Transverse colon (tissue), 4 donors: ENCODE results near the gene ZNF385D. TPM values are rescaled to one million over a fixed set of nuclear protein-coding genes. Genes with fewer than 3 reads are reported as not detected.

Experiments used
- DNase-seq: peaks from one replicate; pipeline ENCODE4 v3.0.0-alpha.2; 2019
- H3K27ac ChIP-seq, 4 donors: fragments of 200-600 bp; sonication (generic); 2 replicates each; pipeline ENCODE4 v1.5.1; 2016 to 2018; ENCODE audit warnings: inconsistent platforms in 4 of 4
- H3K27me3 ChIP-seq: fragments of 200-600 bp; sonication (generic); 2 replicates; pipeline ENCODE4 v1.5.1; 2017; ENCODE audit warnings: inconsistent platforms
- H3K36me3 ChIP-seq, 4 donors: fragments of 200-600 bp; sonication (generic); 2 replicates each; pipeline ENCODE4 v1.5.1; 2017 to 2019; ENCODE audit warnings: inconsistent platforms in 4 of 4
- H3K4me1 ChIP-seq, 4 donors: fragments of 200-600 bp; sonication (generic); 2 replicates each; pipeline ENCODE4 v1.5.1; 2017 to 2020; ENCODE audit warnings: inconsistent platforms in 4 of 4
- H3K4me3 ChIP-seq, 4 donors: fragments of 200-600 bp; sonication (generic); 1 replicate in 1 of 4; 2 replicates in 3 of 4; pipeline versions ENCODE4 v1.5.1 to v1.6.1; 2017 to 2019; ENCODE audit warnings: inconsistent platforms in 4 of 4
- H3K9me3 ChIP-seq, 2 donors: fragments of 200-600 bp; sonication (generic); 2 replicates each; pipeline ENCODE4 v1.5.1; 2017 to 2019; ENCODE audit warnings: inconsistent platforms in 2 of 2
- EP300 ChIP-seq: sonication (generic); formaldehyde crosslinking; IDR thresholded peaks from one replicate; pipeline ENCODE4 v1.6.1; 2017; ENCODE audit warnings: antibody characterized with exemption, low read depth
- POLR2A ChIP-seq: fragments of 450-650 bp; IDR thresholded peaks from one replicate; pipeline ENCODE4 v1.6.1; 2016; ENCODE audit warnings: antibody characterized with exemption, mild to moderate bottlenecking, moderate library complexity
- POLR2AphosphoS5 ChIP-seq, 3 donors: sonication (generic); formaldehyde crosslinking; IDR thresholded peaks; one replicate each; pipeline ENCODE4 v1.6.1; 2016; ENCODE audit warnings: antibody characterized with exemption in 3 of 3
- WGBS, 2 donors: methylation state at CpG; one replicate each; pipeline ENCODE4 v1.1.5; 2018; ENCODE audit warnings: low coverage in 1 of 2; 5-methylcytosine and 5-hydroxymethylcytosine counted together
- in situ Hi-C, 4 donors: fragments of 200-750 bp; cut with MboI; loops; one replicate each; pipeline versions ENCODE4 v1.15.0 to v1.15.1; 2017; ENCODE audit warnings: low sequenced_read_pairs in 3 of 4, low pct_ligation_motif_present in 1 of 4, low pct_unique_long_range_greater_than_20kb in 1 of 4
- intact Hi-C: fragments of 100-400 bp; cut with DNase I; formaldehyde crosslinking; loops from one replicate; pipeline ENCODE4 v1.15.1; 2023; ENCODE audit warnings: low total_unique reads
- total RNA-seq, 4 donors: library from RNA; depleted of rRNA; stranded (reverse); fragments of >200 nt; gene quantifications; one replicate each; pipeline ENCODE4 v1.1.0, GENCODE V29; 2016
- TF ChIP-seq, protein P1 (sequence below), 5 experiments: fragments of 200-600 bp in 3 of 5; fragments of 450-650 bp in 2 of 5; sonication (generic) in 3 of 5; IDR thresholded peaks; 1 replicate in 2 of 5; 2 replicates in 3 of 5; pipeline ENCODE4 v1.5.1; 2016 to 2017; ENCODE audit warnings: antibody characterized with exemption in 5 of 5, inconsistent platforms in 3 of 5, mild to moderate bottlenecking in 2 of 5, moderate library complexity in 1 of 5

ZNF385D gene
- total RNA-seq, 4 donors from 2014 or later = 0.40 to 0.75 (median 0.52) TPM

DNA sequence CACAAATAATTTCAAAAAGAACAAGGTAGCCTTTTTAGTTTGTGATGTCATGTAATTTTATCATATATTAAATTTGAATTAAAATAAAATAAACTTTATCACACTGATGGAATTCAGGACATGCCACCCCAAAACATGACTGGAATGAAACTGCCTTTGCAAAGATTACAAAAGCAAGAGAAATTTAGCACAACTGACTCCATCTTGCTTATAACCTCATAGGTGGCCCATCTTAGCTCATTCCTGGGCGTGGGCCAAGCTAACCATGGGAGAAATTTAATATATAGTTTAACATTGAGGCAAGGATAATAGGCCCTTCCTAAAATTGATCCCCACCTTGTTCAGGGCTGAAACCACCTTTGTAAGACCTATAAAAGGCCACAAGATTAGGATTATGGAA is 235.6 kb downstream of the ZNF385D start:
- Histone ChIP-seq H3K36me3 (no peaks in the 10 kb centered on the region), H3K4me3 (no peak overlapping the region), H3K27me3 (no peaks in the 10 kb centered on the region), H3K4me1 (no peaks in the 10 kb centered on the region), H3K27ac (no peak overlapping the region), H3K9me3 (no peaks in the 10 kb centered on the region)
- intact Hi-C loops = no loop called here
- TF ChIP-seq, protein P1, sequence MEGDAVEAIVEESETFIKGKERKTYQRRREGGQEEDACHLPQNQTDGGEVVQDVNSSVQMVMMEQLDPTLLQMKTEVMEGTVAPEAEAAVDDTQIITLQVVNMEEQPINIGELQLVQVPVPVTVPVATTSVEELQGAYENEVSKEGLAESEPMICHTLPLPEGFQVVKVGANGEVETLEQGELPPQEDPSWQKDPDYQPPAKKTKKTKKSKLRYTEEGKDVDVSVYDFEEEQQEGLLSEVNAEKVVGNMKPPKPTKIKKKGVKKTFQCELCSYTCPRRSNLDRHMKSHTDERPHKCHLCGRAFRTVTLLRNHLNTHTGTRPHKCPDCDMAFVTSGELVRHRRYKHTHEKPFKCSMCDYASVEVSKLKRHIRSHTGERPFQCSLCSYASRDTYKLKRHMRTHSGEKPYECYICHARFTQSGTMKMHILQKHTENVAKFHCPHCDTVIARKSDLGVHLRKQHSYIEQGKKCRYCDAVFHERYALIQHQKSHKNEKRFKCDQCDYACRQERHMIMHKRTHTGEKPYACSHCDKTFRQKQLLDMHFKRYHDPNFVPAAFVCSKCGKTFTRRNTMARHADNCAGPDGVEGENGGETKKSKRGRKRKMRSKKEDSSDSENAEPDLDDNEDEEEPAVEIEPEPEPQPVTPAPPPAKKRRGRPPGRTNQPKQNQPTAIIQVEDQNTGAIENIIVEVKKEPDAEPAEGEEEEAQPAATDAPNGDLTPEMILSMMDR (IDR thresholded peaks at IDR 0.05) = no peak
- TF ChIP-seq POLR2AphosphoS5 (IDR thresholded peaks at IDR 0.05) (no peak), EP300 (no peak), POLR2A (no peak)
- in situ Hi-C loops = no loop called here
- no peak for DNase-seq
- 23 to 50% methylated on average over 1 of the region's 1 CpG for WGBS, 2 donors

DNA sequence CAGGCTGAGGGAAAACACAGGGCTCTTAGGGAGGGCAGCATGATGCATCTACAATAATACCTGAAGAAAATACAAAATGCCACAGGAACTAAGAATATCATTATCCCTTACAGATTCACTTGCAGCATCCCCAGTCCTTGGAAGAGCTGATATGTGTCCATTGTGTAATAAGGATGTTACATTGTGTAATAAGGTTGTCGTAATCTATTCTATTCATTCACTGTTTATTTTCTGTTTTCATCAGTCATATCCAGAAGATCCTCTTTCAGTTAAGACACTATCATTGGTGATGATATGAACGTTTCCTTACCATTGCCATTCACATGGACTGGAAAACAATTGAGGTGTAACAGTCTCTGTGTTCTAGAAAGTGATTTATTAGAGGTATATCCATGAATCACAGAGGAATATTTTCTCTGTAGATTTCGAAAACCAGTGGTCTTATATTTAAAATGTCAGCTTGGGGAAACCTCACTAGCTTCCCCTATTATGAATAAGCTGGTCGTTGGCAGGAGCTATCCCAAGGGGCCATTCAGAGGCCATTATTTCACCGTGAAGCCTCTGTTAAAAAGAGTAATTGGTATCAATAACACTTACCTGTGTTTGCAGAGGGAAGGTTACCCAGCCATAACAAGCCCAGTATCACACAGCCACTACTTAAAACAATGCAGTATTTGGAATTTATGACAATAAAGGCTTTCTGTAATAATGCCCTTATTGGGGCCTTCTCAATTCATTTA is 241.1 kb downstream of the ZNF385D start:
- Histone ChIP-seq H3K4me1 (no peaks in the 10 kb centered on the region), H3K36me3 (no peaks in the 10 kb centered on the region), H3K27ac (no peak overlapping the region), H3K27me3 (no peaks in the 10 kb centered on the region), H3K4me3 (no peak overlapping the region), H3K9me3 (no peaks in the 10 kb centered on the region)
- in situ Hi-C loops (no loop called here), intact Hi-C loops (no loop called here)
- 53 to 73% methylated on average over 2 to 5 of the region's 5 CpGs for WGBS, 2 donors
- TF ChIP-seq, protein P1 (IDR thresholded peaks at IDR 0.05) = no peak
- no peak for DNase-seq

DNA sequence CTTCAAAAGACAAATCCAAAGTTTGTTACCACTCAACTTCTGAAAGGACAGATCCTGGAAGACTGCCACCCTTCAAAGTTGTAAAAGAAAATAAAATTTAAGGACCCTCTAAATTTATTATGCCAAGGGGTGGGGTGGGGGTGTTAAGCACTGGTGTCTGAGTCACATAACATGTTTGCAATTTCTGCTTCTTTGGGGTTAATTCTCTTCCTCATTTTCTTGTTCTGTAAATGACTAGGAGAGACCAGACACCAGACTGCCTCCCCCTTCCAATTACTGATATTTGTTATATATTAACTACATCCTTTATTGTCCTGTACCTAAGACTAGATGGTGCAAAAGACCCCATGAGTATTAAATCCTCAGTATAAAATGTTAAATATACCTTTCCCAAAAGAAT is 242.8 kb downstream of the ZNF385D start:
- in situ Hi-C loops (no loop called here), intact Hi-C loops (no loop called here)
- H3K27me3 ChIP-seq = no peaks in the 10 kb centered on the region
- no peak overlapping the region for H3K27ac ChIP-seq
- TF ChIP-seq POLR2AphosphoS5 (IDR thresholded peaks at IDR 0.05) = no peak
- TF ChIP-seq, protein P1 (IDR thresholded peaks at IDR 0.05) = no peak
- TF ChIP-seq POLR2A = no peak
- TF ChIP-seq EP300 = no peak
- no peaks in the 10 kb centered on the region for H3K36me3 ChIP-seq
- H3K4me3 ChIP-seq = no peak overlapping the region
- no peaks in the 10 kb centered on the region for H3K4me1 ChIP-seq
- no peak for DNase-seq
- no peaks in the 10 kb centered on the region for H3K9me3 ChIP-seq

DNA sequence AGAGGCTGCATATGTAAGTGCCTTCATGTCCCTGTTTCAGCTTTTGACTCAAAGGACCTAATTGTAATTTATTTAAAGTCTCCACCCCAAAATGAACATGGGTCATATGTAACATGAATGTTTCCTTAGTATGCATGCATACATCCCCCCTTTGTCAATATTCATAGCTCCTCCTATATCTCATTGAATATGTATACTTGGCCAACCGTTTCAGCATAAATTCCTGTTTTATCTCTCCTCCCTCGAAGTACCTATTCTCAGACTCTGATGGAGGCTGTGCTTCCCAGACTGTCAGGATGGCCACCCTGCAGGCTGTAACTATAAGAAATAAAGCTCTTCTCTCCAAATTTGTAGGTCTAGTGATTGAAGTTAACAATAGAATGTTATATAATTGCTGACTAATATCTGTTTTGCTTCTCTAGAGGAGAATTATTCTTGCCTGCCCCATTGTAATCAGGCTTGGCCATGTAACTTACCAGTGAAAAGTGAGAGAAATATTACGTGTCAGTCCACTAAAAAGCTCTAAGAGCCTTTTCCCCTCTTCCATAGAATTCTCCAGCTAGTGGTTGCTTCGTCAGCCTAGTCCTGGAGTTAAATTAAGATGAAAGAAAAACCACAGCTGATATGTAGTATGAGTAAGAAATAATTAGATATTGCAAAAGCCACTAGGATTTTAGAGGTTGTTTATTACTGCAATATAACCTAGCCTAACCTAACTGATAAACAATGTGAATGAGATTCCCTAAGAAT is 245.1 kb downstream of the ZNF385D start:
- no peaks in the 10 kb centered on the region for H3K4me1 ChIP-seq
- H3K36me3 ChIP-seq = no peaks in the 10 kb centered on the region
- H3K4me3 ChIP-seq = no peak overlapping the region
- no peak overlapping the region for H3K27ac ChIP-seq
- H3K27me3 ChIP-seq = no peaks in the 10 kb centered on the region
- no peaks in the 10 kb centered on the region for H3K9me3 ChIP-seq
- TF ChIP-seq, protein P1 (IDR thresholded peaks at IDR 0.05) = no peak
- TF ChIP-seq POLR2A = no peak
- TF ChIP-seq POLR2AphosphoS5 (IDR thresholded peaks at IDR 0.05) = no peak
- TF ChIP-seq EP300 = no peak
- 43 to 52% methylated on average over 3 to 4 of the region's 4 CpGs for WGBS, 2 donors
- intact Hi-C loops = no loop called here
- DNase-seq = no peak
- in situ Hi-C loops = no loop called here
